ENCODE data around the gene OR10A5.
"Not testable (repeated sequence)": the region's sequence is repeated elsewhere in the genome, so short reads cannot be mapped to it uniquely, and the experiment has no call there.

OR10A5 gene

GRCh38 chr11:6876914-6877313 is 31.4 kb downstream of the OR10A5 start:
- no peak for DNase-seq

DNA sequence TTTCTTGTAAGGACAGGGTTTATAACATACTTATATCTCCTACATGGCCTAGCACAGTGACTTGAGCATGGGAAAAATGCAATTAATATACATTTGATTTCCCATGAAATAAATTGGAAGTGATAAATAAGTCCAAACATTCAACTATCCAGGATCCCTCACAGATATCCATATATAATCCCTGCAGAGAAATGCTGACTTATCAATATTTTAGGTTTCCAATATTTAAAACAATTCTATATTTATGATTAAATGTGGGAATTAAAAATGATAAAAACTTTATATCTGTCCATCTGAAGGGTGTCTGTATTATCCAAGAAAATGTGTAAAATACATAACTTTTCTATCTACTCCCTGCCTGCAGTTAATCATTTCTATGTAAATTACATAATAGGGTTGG is 37.3 kb downstream of the OR10A5 start:
- no peak for DNase-seq

GRCh38 chr11:6887711-6888110 is 42.2 kb downstream of the OR10A5 start:
- DNase-seq = not testable (repeated sequence)

GRCh38 chr11:6888830-6889229 is 43.3 kb downstream of the OR10A5 start:
- DNase-seq = no peak

- no peak for DNase-seq
Observed at GRCh38 chr11:6889835-6890234, 44.4 kb downstream of the OR10A5 start.

GRCh38 chr11:6892400-6892799 is 46.9 kb downstream of the OR10A5 start, which contains the start of gene OR2D2:
OR2D2 (minus strand) TSS chr11:6892500; CDS start chr11:6892500, 0 bp downstream.
- DNase-seq = no peak

- DNase-seq = no peak
Observed at GRCh38 chr11:6894097-6894496, 48.6 kb downstream of the OR10A5 start.

DNA sequence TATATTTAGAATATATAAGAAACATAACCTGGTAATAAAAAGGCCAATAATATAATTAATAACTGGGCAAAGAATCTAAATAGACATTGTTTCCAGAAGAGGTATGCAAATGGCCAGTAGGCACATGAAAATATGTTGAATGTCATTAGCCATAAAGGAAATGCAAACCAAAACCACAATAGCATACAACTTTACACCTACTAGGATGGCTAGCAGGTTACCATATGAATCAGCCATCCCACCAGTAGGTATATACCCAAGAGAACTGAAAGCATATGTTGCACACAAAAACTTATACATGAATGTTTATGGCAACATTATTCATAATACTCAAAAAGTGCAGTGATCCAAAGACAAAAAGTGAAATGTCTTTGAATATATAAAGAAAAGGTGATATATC is 49.5 kb downstream of the OR10A5 start:
- no peak for DNase-seq
